EH (cell line): ENCODE data around the gene GNAT3.

Experiments used
- DNase-seq: peaks from one replicate; pipeline ENCODE4 v3.0.0-alpha.2; 2015; ENCODE audit warnings: low read depth

Gene GNAT3

GRCh38 chr7:80463272-80463920 is 48.5 kb downstream of the GNAT3 start:
- peak; percentile 57 for DNase-seq

- no peak for DNase-seq
Measured at GRCh38 chr7:80460857-80461256, 51.0 kb downstream of the GNAT3 start.

- no peak for DNase-seq
Measured at GRCh38 chr7:80459776-80460510, 51.9 kb downstream of the GNAT3 start.

- DNase-seq: no peak
Measured at GRCh38 chr7:80458822-80459725, 52.8 kb downstream of the GNAT3 start.

- peak; percentile 40 for DNase-seq
Measured at GRCh38 chr7:80453699-80454340, 58.0 kb downstream of the GNAT3 start.

- peak; percentile 60 for DNase-seq
Measured at GRCh38 chr7:80450621-80451308, 61.1 kb downstream of the GNAT3 start.

- no peak for DNase-seq
Measured at GRCh38 chr7:80449836-80450235, 62.0 kb downstream of the GNAT3 start.

- DNase-seq: peak; percentile 70
Measured at GRCh38 chr7:80445351-80445750, 66.5 kb downstream of the GNAT3 start.

GRCh38 chr7:80444811-80445210 is 67.1 kb downstream of the GNAT3 start:
- no peak for DNase-seq

- no peak for DNase-seq
Measured at GRCh38 chr7:80443325-80443724, 68.5 kb downstream of the GNAT3 start.

- DNase-seq: peak; percentile 57
Measured at GRCh38 chr7:80440883-80441282, 71.0 kb downstream of the GNAT3 start.

- peak; percentile 90 for DNase-seq
Measured at GRCh38 chr7:80439894-80440821, 71.7 kb downstream of the GNAT3 start.

- no peak for DNase-seq
Measured at GRCh38 chr7:80435521-80435920, 76.3 kb downstream of the GNAT3 start.

GRCh38 chr7:80434047-80434446 is 77.8 kb downstream of the GNAT3 start:
- DNase-seq: no peak

- DNase-seq: no peak
Measured at GRCh38 chr7:80432166-80432565, 79.7 kb downstream of the GNAT3 start.

- DNase-seq: no peak
Measured at GRCh38 chr7:80429181-80429580, 82.7 kb downstream of the GNAT3 start.

- peak; percentile 73 for DNase-seq
Measured at GRCh38 chr7:80428161-80429054, 83.5 kb downstream of the GNAT3 start.

- DNase-seq: no peak
Measured at GRCh38 chr7:80427218-80427617, 84.6 kb downstream of the GNAT3 start.

GRCh38 chr7:80420876-80421275 is 91.0 kb downstream of the GNAT3 start:
- no peak for DNase-seq
